HepG2 (cell line): ENCODE data around the gene OSGIN1. TPM values are rescaled to one million over a fixed set of nuclear protein-coding genes. Genes with fewer than 3 reads are reported as not detected.

Experiments used
- ARID5B ChIP-seq: IDR thresholded peaks from 2 replicates; pipeline ENCODE4 v1.4.0; 2020; ENCODE audit warnings: mild to moderate bottlenecking, missing genetic modification reagents
- CEBPZ ChIP-seq: IDR thresholded peaks from 2 replicates; pipeline ENCODE4 v1.6.1; 2012; ENCODE audit warnings: low read length, improper control_type of control experiment
- GLMP ChIP-seq: sonication (generic); formaldehyde crosslinking; IDR thresholded peaks from 2 replicates; pipeline ENCODE4 v1.9.0; 2021; ENCODE audit warnings: missing genetic modification reagents, mild to moderate bottlenecking, borderline replicate concordance
- ISX ChIP-seq: sonication (generic); formaldehyde crosslinking; conservative IDR thresholded peaks from 2 replicates; pipeline ENCODE4 v1.5.0; 2020; ENCODE audit warnings: missing genetic modification reagents
- JUN ChIP-seq: sonication (generic); formaldehyde crosslinking; IDR thresholded peaks from 2 replicates; pipeline ENCODE4 v1.4.0; 2020; ENCODE audit warnings: mild to moderate bottlenecking, missing genetic modification reagents
- KLF15 ChIP-seq: sonication (generic); formaldehyde crosslinking; IDR thresholded peaks from 2 replicates; pipeline ENCODE4 v1.8.1; 2023; ENCODE audit warnings: borderline replicate concordance, mild to moderate bottlenecking, inconsistent platforms, missing genetic modification reagents, mixed read lengths
- MTA3 ChIP-seq: sonication (generic); formaldehyde crosslinking; IDR thresholded peaks from 2 replicates; pipeline ENCODE4 v1.4.0; 2020; ENCODE audit warnings: missing genetic modification reagents
- MXD1 ChIP-seq: sonication (generic); formaldehyde crosslinking; IDR thresholded peaks from 2 replicates; pipeline ENCODE4 v1.4.0; 2020; ENCODE audit warnings: mild to moderate bottlenecking, missing genetic modification reagents
- NCOA1 ChIP-seq: sonication (generic); formaldehyde crosslinking; IDR thresholded peaks from 2 replicates; pipeline ENCODE4 v1.9.0; 2021; ENCODE audit warnings: missing genetic modification reagents
- NCOA5 ChIP-seq: sonication (generic); formaldehyde crosslinking; IDR thresholded peaks from 2 replicates; pipeline ENCODE4 v1.4.0; 2020; ENCODE audit warnings: missing genetic modification reagents
- RARG ChIP-seq: sonication (generic); formaldehyde crosslinking; IDR thresholded peaks from 2 replicates; pipeline ENCODE4 v1.4.0; 2020; ENCODE audit warnings: low read depth, mild to moderate bottlenecking, missing genetic modification reagents
- SNAPC2 ChIP-seq: sonication (generic); formaldehyde crosslinking; IDR thresholded peaks from 2 replicates; pipeline ENCODE4 v1.8.1; 2022; ENCODE audit warnings: mild to moderate bottlenecking, missing genetic modification reagents
- TFAP4 ChIP-seq: sonication (generic); IDR thresholded peaks from 2 replicates; pipeline ENCODE4 v1.6.1; 2016; ENCODE audit warnings: low read depth, borderline replicate concordance
- ZNF205 ChIP-seq: IDR thresholded peaks from 2 replicates; pipeline ENCODE4 v1.6.1; 2018; ENCODE audit warnings: missing biosample characterization, missing genetic modification reagents
- ZNF275 ChIP-seq: sonication (generic); formaldehyde crosslinking; IDR thresholded peaks from 2 replicates; pipeline ENCODE4 v1.8.0; 2022; ENCODE audit warnings: missing genetic modification reagents, mild to moderate bottlenecking, inconsistent platforms, borderline replicate concordance
- ZNF337 ChIP-seq: sonication (generic); formaldehyde crosslinking; IDR thresholded peaks from 2 replicates; pipeline ENCODE4 v1.5.1; 2020; ENCODE audit warnings: missing genetic modification reagents, low read depth, mild to moderate bottlenecking, borderline replicate concordance
- ZNF777 ChIP-seq: sonication (generic); formaldehyde crosslinking; IDR thresholded peaks from 2 replicates; pipeline ENCODE4 v1.4.0; 2020; ENCODE audit warnings: missing genetic modification reagents
- polyA plus RNA-seq, 8 experiments: library from polyadenylated mRNA; depleted of rRNA in 3 of 8; stranded (reverse) in 7 of 8; unstranded in 1 of 8; fragments of >200 nt; fragmentation: Illumina TruSeq in 4 of 8; extraction: Trizol in 4 of 8; gene quantifications; 2 replicates each; pipeline versions ENCODE4 v1.2.1 to v1.2.3, GENCODE V29; 2011 to 2016; ENCODE audit warnings: low read depth in 4 of 8, missing spikeins in 1 of 8, mixed read lengths in 1 of 8; ENCODE audit not compliant: insufficient read depth in 1 of 8
- total RNA-seq, 5 experiments: library from RNA; depleted of rRNA; stranded (reverse); fragments of >200 nt; fragmentation: Illumina TruSeq; extraction: Trizol; gene quantifications; 2 replicates each; pipeline ENCODE4 v1.2.3, GENCODE V29; 2016; ENCODE audit warnings: low read depth in 1 of 5

The OSGIN1 gene
- total and polyA plus RNA-seq, 2 of the 13 experiments (the other 11 are each of a cell fraction or from before 2014, with no cell fraction given): 20.5 to 27.1 TPM

GRCh38 chr16:83952940-83953795 is at the start of gene OSGIN1 (continued):
- peak; percentile 82; the same call in 1 of the 2 replicates for TF ChIP-seq ZNF337
- TF ChIP-seq TFAP4: peak; percentile 99
- TF ChIP-seq ZNF777 (CRISPR knock-in tag): peak; percentile 67
- TF ChIP-seq ARID5B (CRISPR knock-in tag): peak; percentile 85
- no peak for TF ChIP-seq NCOA1
- TF ChIP-seq ISX (CRISPR knock-in tag): peak; percentile 84; the same call in 1 of the 2 replicates
- no peak for TF ChIP-seq MTA3 (CRISPR knock-in tag)
- TF ChIP-seq MXD1 (CRISPR knock-in tag): peak; percentile 40; the same call in 1 of the 2 replicates
- TF ChIP-seq CEBPZ: no peak
- peak; percentile 81; the same call in 1 of the 2 replicates for TF ChIP-seq ZNF275 (CRISPR knock-in tag)
- TF ChIP-seq GLMP (CRISPR knock-in tag): no peak
- no peak for TF ChIP-seq RARG
- peak; percentile 37 for TF ChIP-seq ZNF205
- peak; percentile 63; the same call in 1 of the 2 replicates for TF ChIP-seq JUN
- TF ChIP-seq KLF15: no peak
- no peak for TF ChIP-seq SNAPC2
- no peak for TF ChIP-seq NCOA5 (CRISPR knock-in tag)
